Skeletal muscle satellite cell (primary cell): Measurements from ENCODE around the gene DHTKD1. TPM values are rescaled to one million over a fixed set of nuclear protein-coding genes. Genes with fewer than 3 reads are reported as not detected.
"Not testable (repeated sequence)": the region's sequence is repeated elsewhere in the genome, so short reads cannot be mapped to it uniquely, and the experiment has no call there.

Experiments used
- H3K27me3 ChIP-seq: 2 replicates; pipeline ENCODE4 v1.7.0; 2013; ENCODE audit warnings: low read length; ENCODE audit not compliant: control insufficient read depth, insufficient read depth
- H3K36me3 ChIP-seq: 2 replicates; pipeline ENCODE4 v1.7.0; 2013; ENCODE audit warnings: mild to moderate bottlenecking, control low read depth, low read length; ENCODE audit not compliant: insufficient read depth
- H3K4me1 ChIP-seq: 2 replicates; pipeline ENCODE4 v1.7.0; 2013; ENCODE audit warnings: low read length; ENCODE audit not compliant: control insufficient read depth, insufficient read depth
- H3K4me2 ChIP-seq: 2 replicates; pipeline ENCODE4 v1.7.0; 2013; ENCODE audit warnings: mild to moderate bottlenecking, low read length
- H3K4me3 ChIP-seq: 2 replicates; pipeline ENCODE4 v1.7.0; 2013; ENCODE audit warnings: low read length
- H3K9ac ChIP-seq: 2 replicates; pipeline ENCODE4 v1.7.0; 2013; ENCODE audit warnings: mild to moderate bottlenecking, low read depth, low read length, moderate library complexity
- H3K9me3 ChIP-seq: replicated peaks from 2 replicates; pipeline ENCODE4 v1.7.0; 2013; ENCODE audit warnings: mild to moderate bottlenecking, control low read depth, low read length
- small RNA-seq: library from RNA; depleted of rRNA; stranded (forward); fragments of <200 nt; gene quantifications from one replicate; pipeline ENCODE3, GENCODE V24; 2012

DHTKD1 gene

DNA sequence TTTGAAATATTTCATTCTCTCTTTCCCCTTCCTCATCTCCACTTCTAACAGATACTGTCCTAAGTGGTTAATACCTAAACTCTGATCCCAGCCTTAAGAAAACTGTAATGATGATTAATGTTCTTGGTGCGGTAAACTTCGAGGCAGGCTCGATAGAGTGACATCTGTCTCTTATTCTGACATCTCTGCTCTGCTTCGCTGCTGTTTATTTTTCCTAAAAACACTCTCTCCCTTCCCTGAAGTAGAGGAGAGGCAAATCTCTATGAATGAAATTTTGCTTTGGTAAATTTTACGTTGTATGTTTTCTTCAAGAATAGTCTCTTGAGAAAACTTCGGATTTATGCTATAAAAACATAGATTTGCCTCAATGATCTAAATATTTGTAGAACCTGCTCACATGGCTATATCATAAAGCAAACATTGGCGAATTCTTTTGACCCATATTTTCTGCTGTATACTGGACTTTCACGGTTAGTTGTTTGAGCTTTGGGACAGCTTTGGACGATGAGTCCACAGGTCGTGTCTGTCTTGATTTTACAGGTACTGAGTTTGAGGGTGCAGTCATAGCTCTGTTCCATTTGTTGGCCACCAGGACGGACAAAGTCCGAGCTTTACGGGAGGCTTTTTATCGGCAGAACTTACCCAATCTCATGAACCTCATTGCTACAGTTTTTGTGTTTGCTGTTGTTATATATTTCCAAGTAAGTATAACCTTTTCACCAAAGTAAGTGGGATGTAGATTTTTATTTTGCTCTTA, 87.8 kb downstream of the DHTKD1 start:
- no peak overlapping the region for H3K9ac ChIP-seq
- no peaks in the 10 kb centered on the region for H3K4me1 ChIP-seq
- H3K27me3 ChIP-seq: no peaks in the 10 kb centered on the region
- H3K36me3 ChIP-seq: peaks cover 16% of the 10 kb centered on the region
- H3K4me3 ChIP-seq: no peak overlapping the region
- H3K4me2 ChIP-seq: no peak overlapping the region
- no peaks in the 10 kb centered on the region for H3K9me3 ChIP-seq

DNA sequence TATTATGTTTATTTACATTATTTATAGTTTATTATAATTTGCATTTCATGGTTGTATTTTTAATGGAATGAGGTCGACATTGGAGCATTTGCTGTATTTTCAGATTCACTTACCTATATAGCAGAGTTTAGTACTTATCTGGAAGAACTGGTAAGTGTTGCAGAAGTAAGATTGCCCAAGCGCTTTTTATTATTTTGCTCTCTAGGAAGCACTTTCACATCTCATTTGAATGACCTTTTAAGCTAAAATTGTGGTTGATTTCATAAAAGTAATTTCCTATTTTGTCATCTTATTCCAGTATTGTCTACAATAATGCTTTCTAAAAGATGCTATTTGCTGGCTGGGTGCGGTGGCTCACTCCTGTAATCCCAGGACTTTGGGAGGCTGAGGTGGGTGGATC, 89.4 kb downstream of the DHTKD1 start:
- no peaks in the 10 kb centered on the region for H3K4me1 ChIP-seq
- no peak overlapping the region for H3K4me2 ChIP-seq
- no peaks in the 10 kb centered on the region for H3K27me3 ChIP-seq
- no peak overlapping the region for H3K9ac ChIP-seq
- H3K9me3 ChIP-seq: no peaks in the 10 kb centered on the region
- H3K4me3 ChIP-seq: no peak overlapping the region
- peaks cover 29% of the 10 kb centered on the region for H3K36me3 ChIP-seq

DNA sequence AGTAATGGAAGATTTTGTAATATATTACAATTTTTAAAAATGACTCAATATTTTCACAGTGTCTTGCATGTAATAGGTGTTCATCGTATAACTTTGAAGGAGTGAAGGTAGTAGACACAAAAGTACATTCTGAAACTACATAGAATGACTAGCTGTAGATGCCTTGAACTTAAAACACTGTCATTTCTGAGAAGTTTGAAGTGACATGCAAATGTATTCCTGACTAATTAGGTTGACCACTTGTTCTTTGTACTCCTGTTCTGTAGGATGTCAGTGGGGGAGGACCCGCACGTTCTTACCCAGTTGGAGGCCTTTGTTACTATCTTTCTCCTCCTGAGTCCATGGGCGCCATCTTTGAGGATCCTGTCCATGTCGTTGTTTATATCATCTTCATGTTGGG, 91.9 kb downstream of the DHTKD1 start:
- H3K27me3 ChIP-seq: no peaks in the 10 kb centered on the region
- H3K9me3 ChIP-seq: no peaks in the 10 kb centered on the region
- no peak overlapping the region for H3K4me3 ChIP-seq
- H3K36me3 ChIP-seq: peaks cover 40% of the 10 kb centered on the region
- no peaks in the 10 kb centered on the region for H3K4me1 ChIP-seq
- no peak overlapping the region for H3K4me2 ChIP-seq
- no peak overlapping the region for H3K9ac ChIP-seq

DNA sequence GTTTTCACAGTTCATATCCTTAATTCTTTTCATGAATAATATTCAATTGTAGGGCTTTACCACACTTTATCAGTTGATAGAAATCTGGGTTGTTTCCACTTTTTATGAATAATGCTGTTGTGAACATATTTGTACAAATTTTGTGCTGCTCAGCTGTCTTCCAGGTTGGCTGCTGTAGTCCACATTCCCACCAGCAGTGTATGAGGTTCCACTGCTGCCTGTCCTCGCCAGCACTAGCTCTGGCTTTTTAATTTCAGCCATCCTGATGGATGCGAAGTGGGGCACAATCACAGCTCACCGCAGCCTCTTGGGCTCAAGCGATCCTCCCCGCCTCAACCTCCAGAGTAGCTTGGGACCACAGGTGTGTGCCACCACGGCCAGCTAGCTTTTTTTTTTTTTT, 94.2 kb downstream of the DHTKD1 start:
- H3K4me3 ChIP-seq: no peak overlapping the region
- H3K4me2 ChIP-seq: no peak overlapping the region
- peaks cover 54% of the 10 kb centered on the region for H3K36me3 ChIP-seq
- no peaks in the 10 kb centered on the region for H3K4me1 ChIP-seq
- no peak overlapping the region for H3K9ac ChIP-seq
- H3K9me3 ChIP-seq: no peaks in the 10 kb centered on the region
- no peaks in the 10 kb centered on the region for H3K27me3 ChIP-seq

DNA sequence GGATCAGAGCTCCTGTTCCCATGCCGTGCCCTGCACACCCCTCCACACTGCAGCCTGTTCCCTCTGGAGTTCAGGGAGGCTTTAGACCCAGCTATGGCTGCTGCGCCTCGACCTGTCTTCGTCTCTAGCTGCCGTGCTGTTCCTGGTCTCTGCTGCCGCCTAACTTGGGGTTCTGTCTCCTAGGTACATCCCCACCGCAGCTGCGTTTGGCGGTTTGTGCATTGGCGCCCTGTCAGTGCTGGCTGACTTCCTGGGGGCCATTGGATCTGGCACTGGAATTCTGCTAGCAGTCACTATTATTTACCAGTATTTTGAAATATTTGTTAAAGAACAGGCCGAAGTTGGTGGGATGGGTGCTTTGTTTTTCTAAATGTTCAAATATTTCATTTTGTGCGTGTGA, 95.3 kb downstream of the DHTKD1 start:
- Histone ChIP-seq H3K4me2 (no peak overlapping the region), H3K36me3 (peaks cover 51% of the 10 kb centered on the region), H3K4me1 (no peaks in the 10 kb centered on the region), H3K9ac (no peak overlapping the region), H3K9me3 (no peaks in the 10 kb centered on the region), H3K4me3 (no peak overlapping the region), H3K27me3 (no peaks in the 10 kb centered on the region)

DNA sequence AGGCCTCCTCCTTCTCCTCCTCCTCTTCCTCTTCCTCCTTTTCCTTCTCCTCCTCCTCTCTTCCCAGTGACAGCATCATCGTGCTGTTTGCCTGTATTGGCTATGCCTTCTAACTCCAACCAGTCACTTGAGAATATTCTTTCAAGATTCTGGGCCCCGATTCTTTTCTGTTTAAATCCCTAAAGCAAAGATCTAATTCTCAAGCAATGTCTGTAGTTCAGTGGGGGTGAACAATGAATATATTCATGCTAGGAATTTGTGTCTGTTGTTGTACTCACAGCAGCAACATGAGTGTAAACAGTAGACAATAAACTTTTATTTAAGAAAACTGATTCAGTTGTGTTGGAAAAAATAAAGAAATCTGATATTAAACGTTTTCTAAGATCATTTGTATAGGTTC, 96.3 kb downstream of the DHTKD1 start:
- Histone ChIP-seq H3K4me3 (no peak overlapping the region), H3K27me3 (no peaks in the 10 kb centered on the region), H3K4me2 (no peak overlapping the region), H3K9me3 (no peaks in the 10 kb centered on the region), H3K4me1 (no peaks in the 10 kb centered on the region), H3K36me3 (peaks cover 61% of the 10 kb centered on the region), H3K9ac (no peak overlapping the region)

DNA sequence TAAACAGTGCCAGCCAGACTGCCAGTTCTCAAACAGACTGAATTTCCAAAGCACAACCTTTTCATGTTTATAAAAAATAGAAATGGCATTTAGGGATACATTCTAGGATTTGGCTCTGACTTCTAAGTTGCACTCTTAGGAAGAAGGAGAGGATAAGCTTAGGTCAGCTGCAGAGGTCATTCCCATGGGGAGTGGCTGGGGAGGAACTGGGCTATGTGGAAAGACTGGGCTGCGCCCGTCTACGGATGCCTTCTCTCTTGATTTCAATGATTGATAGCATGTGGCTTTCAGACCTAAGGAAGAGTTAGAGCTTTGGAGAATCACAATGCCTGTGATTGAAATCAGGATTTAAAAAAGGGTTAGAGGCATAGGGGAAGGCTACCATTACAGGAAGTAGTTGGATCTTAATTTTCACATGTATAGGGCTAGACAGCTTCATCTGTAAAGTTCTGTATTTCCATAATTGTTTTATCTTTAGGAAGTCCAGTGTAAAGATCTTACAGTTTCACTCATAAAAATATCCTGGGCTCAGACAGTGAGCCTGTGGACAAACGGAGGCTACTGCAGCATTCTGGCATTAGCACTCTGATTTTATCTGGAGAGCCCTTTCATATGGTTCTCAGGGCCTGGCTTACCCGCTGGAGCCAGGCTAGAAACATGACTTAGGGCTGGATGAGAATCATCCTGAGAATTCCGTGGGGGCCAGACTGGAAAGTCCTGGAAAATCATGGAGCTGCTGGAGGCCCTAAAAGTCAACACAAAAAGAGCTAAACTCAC, 97.4 kb downstream of the DHTKD1 start:
- H3K36me3 ChIP-seq: peaks cover 68% of the 10 kb centered on the region
- H3K27me3 ChIP-seq: no peaks in the 10 kb centered on the region
- no peak overlapping the region for H3K4me3 ChIP-seq

DNA sequence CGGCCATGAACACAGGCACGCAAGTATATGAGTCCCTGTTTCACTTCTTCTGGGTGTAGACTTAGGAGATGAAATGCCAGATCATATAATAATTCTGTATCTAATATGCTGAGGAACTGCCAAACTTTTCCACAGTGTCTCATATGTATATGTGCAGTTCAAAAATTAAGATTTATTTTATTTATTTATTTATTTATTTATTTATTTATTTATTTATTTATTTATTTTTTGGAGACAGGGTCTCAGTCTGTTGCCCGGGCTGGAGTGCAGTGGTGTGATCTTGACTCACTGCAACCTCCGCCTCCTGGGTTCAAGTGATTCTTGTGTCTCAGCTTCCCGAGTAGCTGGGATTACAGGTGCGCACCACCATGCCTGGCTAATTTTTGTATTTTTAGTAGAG, 102.8 kb downstream of the DHTKD1 start:
- not testable (repeated sequence) for H3K9me3 ChIP-seq, H3K9ac ChIP-seq, H3K27me3 ChIP-seq, H3K4me3 ChIP-seq, H3K4me1 ChIP-seq, H3K4me2 ChIP-seq
- H3K36me3 ChIP-seq: peaks cover 56% of the 10 kb centered on the region

More for the DNA sequence above, 97.4 kb downstream of the DHTKD1 start:
- Histone ChIP-seq H3K9me3 (no peaks in the 10 kb centered on the region), H3K4me1 (no peaks in the 10 kb centered on the region), H3K9ac (no peak overlapping the region), H3K4me2 (no peak overlapping the region)

Small RNAs within 50 kb of the gene (small RNA-seq; reads per million reads assigned to genes)
- not detected for gene MIR548AK
- not detected for gene RNU6-88P
